ENCODE data around the gene PAPPA. TPM values are rescaled to one million over a fixed set of nuclear protein-coding genes. Genes with fewer than 3 reads are reported as not detected.

Gene PAPPA
- total RNA-seq, 1 experiment from 2014 or later, result 0.05 TPM

DNA sequence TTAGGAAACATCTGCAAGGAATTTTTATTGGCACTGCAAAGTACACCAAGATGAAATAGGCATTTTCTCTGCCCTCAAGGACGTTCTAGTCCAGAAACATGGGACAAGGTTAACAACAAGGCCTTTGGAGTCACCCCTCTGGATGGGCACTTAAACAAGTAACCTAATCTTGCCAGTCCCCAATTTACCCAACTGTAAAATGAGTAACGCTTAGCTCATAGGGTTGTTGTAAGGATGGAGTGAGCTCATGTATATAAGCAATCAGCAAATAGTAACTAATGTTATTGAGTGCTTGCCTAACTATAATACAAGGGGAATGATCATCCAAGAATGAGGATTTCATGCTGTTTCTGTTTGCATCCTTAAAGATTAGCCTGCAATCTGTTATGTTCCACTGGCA lies 189.3 kb downstream of the PAPPA start:
- no peak for TF ChIP-seq EGR1 (IDR thresholded peaks at IDR 0.05; ENCODE audit: low read depth)
- TF ChIP-seq, protein P1, sequence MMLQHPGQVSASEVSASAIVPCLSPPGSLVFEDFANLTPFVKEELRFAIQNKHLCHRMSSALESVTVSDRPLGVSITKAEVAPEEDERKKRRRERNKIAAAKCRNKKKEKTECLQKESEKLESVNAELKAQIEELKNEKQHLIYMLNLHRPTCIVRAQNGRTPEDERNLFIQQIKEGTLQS (IDR thresholded peaks at IDR 0.05), result no peak
- no peak for TF ChIP-seq YY1 (IDR thresholded peaks at IDR 0.05; ENCODE audit: extremely low read depth, insufficient replicate concordance, low read depth, low read length)
- TF ChIP-seq POLR2A (IDR thresholded peaks at IDR 0.05; ENCODE audit: borderline replicate concordance, extremely low read depth, insufficient read depth, insufficient read length), result no peak
- TF ChIP-seq ELF1 (IDR thresholded peaks at IDR 0.05; ENCODE audit: borderline replicate concordance, low read depth), result no peak
- no peak for TF ChIP-seq CEBPB (IDR thresholded peaks at IDR 0.05; ENCODE audit: low read depth)
- Histone ChIP-seq H3K4me3 (replicated peaks in 1 of 2; ENCODE audit: low read depth in 1 of 2, low read length in 2 of 2) (no peak overlapping the region), H3K79me2 (ENCODE audit: insufficient read depth, low read length) (no peaks in the 10 kb centered on the region), H3K27me3 (ENCODE audit: insufficient read depth, low read length) (peaks cover 72% of the 10 kb centered on the region), H3K9me3 (ENCODE audit: control insufficient read depth in 1 of 2, insufficient read depth in 1 of 2, low read depth in 1 of 2, low read length in 2 of 2) (no peaks in the 10 kb centered on the region), H3K9me2 (ENCODE audit: insufficient read depth) (no peaks in the 10 kb centered on the region), H4K20me1 (ENCODE audit: insufficient read depth) (no peaks in the 10 kb centered on the region), H2AFZ (ENCODE audit: low read depth, low read length, poor library complexity, severe bottlenecking) (no peak overlapping the region), H3K36me3 (ENCODE audit: control insufficient read depth in 1 of 2, insufficient read depth in 2 of 2, low read length in 2 of 2) (no peaks in the 10 kb centered on the region), H3K27ac (ENCODE audit: low read depth, low read length) (no peak overlapping the region), H3K9ac (ENCODE audit: low read length) (no peak overlapping the region), H3K4me1 (ENCODE audit: control insufficient read depth in 1 of 2, insufficient read depth in 2 of 2, low read length in 2 of 2) (no peaks in the 10 kb centered on the region), H3K4me2 (ENCODE audit: low read length) (no peak overlapping the region)
- ATAC-seq (no peak), DNase-seq (ENCODE audit: low read depth, low spot score) (no peak)
- intact Hi-C loops (cut with micrococcal nuclease), result no loop called here
- ChIA-PET CTCF (no interaction called here), RAD21 (ENCODE audit: low non-redundant PET in 1 of 2, low total read pairs in 2 of 2, uncharacterized antibody in 2 of 2, unreplicated experiment in 2 of 2) (no interaction called here), POLR2A (no interaction called here)
- no TSS peak for BruUV-seq (replicated peaks)

GRCh38 chr9:116344416-116344815 lies 190.8 kb downstream of the PAPPA start:
- TF ChIP-seq JUND (IDR thresholded peaks at IDR 0.05) (no peak), EZH2phosphoT487 (IDR thresholded peaks at IDR 0.05; ENCODE audit: borderline replicate concordance) (no peak), TCF7L2 (IDR thresholded peaks at IDR 0.05; ENCODE audit: borderline replicate concordance, extremely low read depth, insufficient read depth, insufficient read length) (no peak), CEBPB (IDR thresholded peaks at IDR 0.05; ENCODE audit: low read depth) (no peak)
- Histone ChIP-seq H3K9ac (ENCODE audit: low read length) (no peak overlapping the region), H3K4me3 (replicated peaks in 1 of 2; ENCODE audit: low read depth in 1 of 2, low read length in 2 of 2) (no peak overlapping the region), H3K27me3 (ENCODE audit: insufficient read depth, low read length) (peaks cover 65% of the 10 kb centered on the region; the same call in 1 of the 2 replicates), H3K4me2 (ENCODE audit: low read length) (no peak overlapping the region), H3K9me3 (ENCODE audit: control insufficient read depth in 1 of 2, insufficient read depth in 1 of 2, low read depth in 1 of 2, low read length in 2 of 2) (no peaks in the 10 kb centered on the region), H3K36me3 (ENCODE audit: control insufficient read depth in 1 of 2, insufficient read depth in 2 of 2, low read length in 2 of 2) (no peaks in the 10 kb centered on the region), H2AFZ (ENCODE audit: low read depth, low read length, poor library complexity, severe bottlenecking) (no peak overlapping the region), H3K4me1 (ENCODE audit: control insufficient read depth in 1 of 2, insufficient read depth in 2 of 2, low read length in 2 of 2) (no peaks in the 10 kb centered on the region), H4K20me1 (ENCODE audit: insufficient read depth) (no peaks in the 10 kb centered on the region), H3K79me2 (ENCODE audit: insufficient read depth, low read length) (no peaks in the 10 kb centered on the region), H3K27ac (ENCODE audit: low read depth, low read length) (no peak overlapping the region), H3K9me2 (ENCODE audit: insufficient read depth) (no peaks in the 10 kb centered on the region)
- intact Hi-C loops (cut with micrococcal nuclease), result no loop called here
- no peak for DNase-seq (ENCODE audit: low read depth, low spot score)
- ChIA-PET CTCF (no interaction called here), RAD21 (ENCODE audit: low non-redundant PET in 1 of 2, low total read pairs in 2 of 2, uncharacterized antibody in 2 of 2, unreplicated experiment in 2 of 2) (no interaction called here), POLR2A (no interaction called here)
- BruUV-seq (replicated peaks), result no TSS peak
- ATAC-seq, result no peak
